AG09319 (cell line): ENCODE results near the gene C3orf70.

Experiments
- DNase-seq: peaks from one replicate; pipeline ENCODE4 v3.0.0-alpha.2; 2010; ENCODE audit warnings: low read depth; ENCODE audit errors: extremely low read depth
- TF ChIP-seq, protein P1 (sequence below): IDR thresholded peaks from 2 replicates; pipeline ENCODE4 v1.5.1; 2011; ENCODE audit warnings: low read depth, mild to moderate bottlenecking, inconsistent platforms, low read length, moderate library complexity

Gene C3orf70

DNA sequence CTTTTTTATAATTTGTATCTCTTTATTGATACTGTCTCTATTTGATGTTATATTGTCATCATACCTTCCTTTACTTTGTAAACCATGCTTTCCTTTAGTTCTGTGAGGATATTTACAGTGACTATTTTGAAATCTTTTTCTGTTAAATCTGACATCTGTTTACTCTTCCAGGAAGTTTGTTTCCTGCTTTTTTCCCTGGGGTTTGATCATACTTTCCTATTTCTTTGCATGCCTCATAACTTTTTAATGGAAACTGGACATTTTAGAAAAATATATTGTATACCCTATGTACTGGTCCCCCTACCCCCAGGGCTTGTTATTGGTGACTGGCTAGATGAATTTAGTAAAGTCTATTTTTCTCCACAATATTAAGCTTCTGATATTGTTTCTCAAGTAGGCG is 115.1 kb downstream of the C3orf70 start:
- no peak for DNase-seq
- TF ChIP-seq, protein P1, sequence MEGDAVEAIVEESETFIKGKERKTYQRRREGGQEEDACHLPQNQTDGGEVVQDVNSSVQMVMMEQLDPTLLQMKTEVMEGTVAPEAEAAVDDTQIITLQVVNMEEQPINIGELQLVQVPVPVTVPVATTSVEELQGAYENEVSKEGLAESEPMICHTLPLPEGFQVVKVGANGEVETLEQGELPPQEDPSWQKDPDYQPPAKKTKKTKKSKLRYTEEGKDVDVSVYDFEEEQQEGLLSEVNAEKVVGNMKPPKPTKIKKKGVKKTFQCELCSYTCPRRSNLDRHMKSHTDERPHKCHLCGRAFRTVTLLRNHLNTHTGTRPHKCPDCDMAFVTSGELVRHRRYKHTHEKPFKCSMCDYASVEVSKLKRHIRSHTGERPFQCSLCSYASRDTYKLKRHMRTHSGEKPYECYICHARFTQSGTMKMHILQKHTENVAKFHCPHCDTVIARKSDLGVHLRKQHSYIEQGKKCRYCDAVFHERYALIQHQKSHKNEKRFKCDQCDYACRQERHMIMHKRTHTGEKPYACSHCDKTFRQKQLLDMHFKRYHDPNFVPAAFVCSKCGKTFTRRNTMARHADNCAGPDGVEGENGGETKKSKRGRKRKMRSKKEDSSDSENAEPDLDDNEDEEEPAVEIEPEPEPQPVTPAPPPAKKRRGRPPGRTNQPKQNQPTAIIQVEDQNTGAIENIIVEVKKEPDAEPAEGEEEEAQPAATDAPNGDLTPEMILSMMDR, result no peak

- TF ChIP-seq, protein P1, result no peak
- no peak for DNase-seq
Measured at GRCh38 chr3:185030951-185031350, 121.9 kb downstream of the C3orf70 start.

GRCh38 chr3:185030399-185030798 is 122.5 kb downstream of the C3orf70 start:
- TF ChIP-seq, protein P1, result no peak
- DNase-seq, result no peak

DNA sequence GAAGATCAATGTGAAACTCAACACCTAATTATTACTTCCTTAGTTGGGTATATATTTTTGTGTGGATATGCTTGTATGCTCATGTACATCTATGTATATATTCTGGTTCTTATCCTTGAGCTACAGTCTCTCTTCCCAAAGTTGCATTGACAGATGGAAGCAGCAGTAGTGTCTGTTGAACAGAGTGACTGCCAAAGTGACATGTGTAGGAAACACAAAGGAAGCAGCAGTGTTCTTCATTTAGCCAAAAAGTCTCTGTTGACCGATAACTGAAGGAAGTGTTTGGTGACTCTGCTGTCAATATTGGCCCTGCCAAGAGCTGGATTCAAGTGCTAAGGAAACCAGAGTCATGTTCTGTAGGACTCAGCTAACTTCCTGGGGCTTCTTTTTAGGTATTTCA is 123.8 kb downstream of the C3orf70 start:
- TF ChIP-seq, protein P1, result no peak
- no peak for DNase-seq

DNA sequence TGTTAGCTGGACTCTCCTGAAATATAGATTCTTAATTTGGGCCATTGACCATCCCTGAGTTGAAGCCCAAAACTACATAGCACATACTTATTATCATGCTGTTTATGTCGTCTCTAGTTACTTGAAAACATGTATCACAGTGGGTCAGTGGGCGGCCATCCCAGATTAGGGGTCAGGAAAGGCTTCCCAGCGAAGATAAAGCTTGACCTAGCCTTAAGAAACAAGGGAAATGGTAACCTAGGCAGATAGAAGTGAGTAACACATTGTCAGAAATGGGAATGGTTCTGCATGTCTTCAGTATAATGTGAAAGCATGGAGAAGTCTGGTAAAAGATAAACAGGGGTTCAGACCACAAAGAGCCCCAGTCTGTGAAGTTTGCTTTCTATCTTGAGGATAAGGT is 124.7 kb downstream of the C3orf70 start:
- TF ChIP-seq, protein P1, result no peak
- DNase-seq, result no peak
